GM21723 (cell line): ENCODE data around the gene RUNX1.
A peak's percentile ranks its signal among the peaks of the same experiment; 100 is the strongest.

Experiments
- ATAC-seq: cut with Tn5 transposase; IDR thresholded peaks from one replicate; pipeline ENCODE4 v1.9.1; 2021; ENCODE audit warnings: mild to moderate bottlenecking, moderate library complexity; ENCODE audit not compliant: unreplicated experiment

RUNX1 gene

GRCh38 chr21:34908419-34909055 is 140.6 kb downstream of the RUNX1 start:
- ATAC-seq: no peak

GRCh38 chr21:34907461-34908418 is 141.4 kb downstream of the RUNX1 start:
- ATAC-seq: no peak

- no peak for ATAC-seq
Observed at GRCh38 chr21:34906401-34906800, 142.7 kb downstream of the RUNX1 start.

GRCh38 chr21:34905218-34905537 is 143.9 kb downstream of the RUNX1 start:
- no peak for ATAC-seq

GRCh38 chr21:34904526-34905217 is 144.4 kb downstream of the RUNX1 start:
- ATAC-seq: no peak

- ATAC-seq: no peak
Observed at GRCh38 chr21:34900376-34900775, 148.7 kb downstream of the RUNX1 start.

GRCh38 chr21:34899760-34900159 is 149.3 kb downstream of the RUNX1 start:
- no peak for ATAC-seq

- ATAC-seq: no peak
Observed at GRCh38 chr21:34899302-34899701, 149.8 kb downstream of the RUNX1 start.

- no peak for ATAC-seq
Observed at GRCh38 chr21:34897828-34898227, 151.3 kb downstream of the RUNX1 start.

GRCh38 chr21:34894401-34894800 is 154.7 kb downstream of the RUNX1 start:
- no peak for ATAC-seq

GRCh38 chr21:34892209-34892608 is 156.9 kb downstream of the RUNX1 start:
- ATAC-seq: no peak

GRCh38 chr21:34891613-34891943 is 157.5 kb downstream of the RUNX1 start:
- no peak for ATAC-seq

- ATAC-seq: no peak
Observed at GRCh38 chr21:34890724-34891612, 158.1 kb downstream of the RUNX1 start.

- ATAC-seq: no peak
Observed at GRCh38 chr21:34890470-34890723, 158.7 kb downstream of the RUNX1 start.

GRCh38 chr21:34889676-34890469 is 159.2 kb downstream of the RUNX1 start:
- peak; percentile 51 for ATAC-seq

GRCh38 chr21:34889320-34889675 is 159.8 kb downstream of the RUNX1 start:
- peak; percentile 15 for ATAC-seq

GRCh38 chr21:34888569-34889319 is 160.4 kb downstream of the RUNX1 start:
- peak; percentile 53 for ATAC-seq

- peak; percentile 24 for ATAC-seq
Observed at GRCh38 chr21:34887725-34888568, 161.2 kb downstream of the RUNX1 start.

- ATAC-seq: no peak
Observed at GRCh38 chr21:34887105-34887442, 162.0 kb downstream of the RUNX1 start.
